ENCODE measurements around the gene LPP.

Gene LPP

GRCh38 chr3:188568736-188569135, 414.8 kb downstream of the LPP start:
- no peak overlapping the region for H3K4me3 ChIP-seq (replicated peaks; ENCODE audit: insufficient read depth, low read length)
- no peaks in the 10 kb centered on the region for H3K27me3 ChIP-seq (ENCODE audit: insufficient read depth, poor library complexity, severe bottlenecking)
- DNase-seq (ENCODE audit: low read depth in 1 of 2, low spot score in 1 of 2) = no peak
- TF ChIP-seq CTCF (IDR thresholded peaks at IDR 0.05; ENCODE audit: insufficient read depth, low read length) = no peak
- TF ChIP-seq REST (IDR thresholded peaks at IDR 0.05; ENCODE audit: insufficient replicate concordance, low read depth) = no peak
- no peak for TF ChIP-seq POLR2AphosphoS5 (IDR thresholded peaks at IDR 0.05; ENCODE audit: low read depth)
- TF ChIP-seq SPI1 (IDR thresholded peaks at IDR 0.05; ENCODE audit: borderline replicate concordance, low read depth) = no peak
- no peak for TF ChIP-seq GABPA (IDR thresholded peaks at IDR 0.05; ENCODE audit: low read depth)
- no peak overlapping the region for H3K27ac ChIP-seq (replicated peaks)

GRCh38 chr3:188571531-188572095, 417.7 kb downstream of the LPP start:
- Histone ChIP-seq H3K27ac (replicated peaks) (no peak overlapping the region), H3K4me3 (replicated peaks; ENCODE audit: insufficient read depth, low read length) (no peak overlapping the region), H3K27me3 (ENCODE audit: insufficient read depth, poor library complexity, severe bottlenecking) (no peaks in the 10 kb centered on the region)
- TF ChIP-seq SPI1 (IDR thresholded peaks at IDR 0.05; ENCODE audit: borderline replicate concordance, low read depth) (no peak), POLR2AphosphoS5 (IDR thresholded peaks at IDR 0.05; ENCODE audit: low read depth) (no peak), GABPA (IDR thresholded peaks at IDR 0.05; ENCODE audit: low read depth) (no peak), CTCF (IDR thresholded peaks at IDR 0.05; ENCODE audit: insufficient read depth, low read length) (no peak), REST (IDR thresholded peaks at IDR 0.05; ENCODE audit: insufficient replicate concordance, low read depth) (no peak)
- no peak for DNase-seq (ENCODE audit: low read depth in 1 of 2, low spot score in 1 of 2)

GRCh38 chr3:188573291-188573940, 419.5 kb downstream of the LPP start:
- H3K4me3 ChIP-seq (replicated peaks; ENCODE audit: insufficient read depth, low read length) = no peak overlapping the region

More at GRCh38 chr3:188573291-188573940, 419.5 kb downstream of the LPP start:
- Histone ChIP-seq H3K27me3 (ENCODE audit: insufficient read depth, poor library complexity, severe bottlenecking) (no peaks in the 10 kb centered on the region), H3K27ac (replicated peaks) (no peak overlapping the region)
- DNase-seq (ENCODE audit: low read depth in 1 of 2, low spot score in 1 of 2) = no peak
- TF ChIP-seq SPI1 (IDR thresholded peaks at IDR 0.05; ENCODE audit: borderline replicate concordance, low read depth) = peak; percentile 18; the same call in 1 of the 2 replicates
- no peak for TF ChIP-seq CTCF (IDR thresholded peaks at IDR 0.05; ENCODE audit: insufficient read depth, low read length)
